Stimulated activated CD4-positive, alpha-beta T cell treated with anti-CD3 and anti-CD28 coated beads, Interleukin-4, amount 100 ng/mL, for 48 hours (primary cell): ENCODE data around the gene RAI1.

Experiments
- DNase-seq, 2 donors: peaks; one replicate each; pipeline ENCODE4 v3.0.0-alpha.2; 2020; ENCODE audit warnings: low read depth in 2 of 2

RAI1 gene

GRCh38 chr17:17732892-17733670, 51.8 kb downstream of the RAI1 start:
- DNase-seq = no peak

GRCh38 chr17:17736205-17737183, 55.2 kb downstream of the RAI1 start:
- DNase-seq = no peak

GRCh38 chr17:17737961-17738894, 57.0 kb downstream of the RAI1 start:
- no peak for DNase-seq

- no peak for DNase-seq
Observed at GRCh38 chr17:17738901-17739300, 57.6 kb downstream of the RAI1 start.

- DNase-seq = no peak
Observed at GRCh38 chr17:17739388-17740066, 58.3 kb downstream of the RAI1 start.

- DNase-seq = no peak
Observed at GRCh38 chr17:17740615-17741348, 59.5 kb downstream of the RAI1 start.

- DNase-seq = no peak
Observed at GRCh38 chr17:17741349-17742023, 60.2 kb downstream of the RAI1 start.

GRCh38 chr17:17742133-17742621, 60.9 kb downstream of the RAI1 start:
- DNase-seq = no peak

- no peak for DNase-seq
Observed at GRCh38 chr17:17742688-17743390, 61.6 kb downstream of the RAI1 start.

GRCh38 chr17:17743391-17744112, 62.3 kb downstream of the RAI1 start:
- DNase-seq = no peak

GRCh38 chr17:17744116-17744515, 62.9 kb downstream of the RAI1 start:
- no peak for DNase-seq

GRCh38 chr17:17745476-17746455, 64.5 kb downstream of the RAI1 start:
- no peak for DNase-seq

- DNase-seq = no peak
Observed at GRCh38 chr17:17748179-17748578, 66.9 kb downstream of the RAI1 start.

- no peak for DNase-seq
Observed at GRCh38 chr17:17748604-17749003, 67.3 kb downstream of the RAI1 start.

- no peak for DNase-seq
Observed at GRCh38 chr17:17749025-17749772, 67.9 kb downstream of the RAI1 start.

- peak in 1 of 2 donors; percentile 44 for DNase-seq
Observed at GRCh38 chr17:17749921-17750320, 68.7 kb downstream of the RAI1 start.
